ENCODE results near the gene FAM107B.

The FAM107B gene

DNA sequence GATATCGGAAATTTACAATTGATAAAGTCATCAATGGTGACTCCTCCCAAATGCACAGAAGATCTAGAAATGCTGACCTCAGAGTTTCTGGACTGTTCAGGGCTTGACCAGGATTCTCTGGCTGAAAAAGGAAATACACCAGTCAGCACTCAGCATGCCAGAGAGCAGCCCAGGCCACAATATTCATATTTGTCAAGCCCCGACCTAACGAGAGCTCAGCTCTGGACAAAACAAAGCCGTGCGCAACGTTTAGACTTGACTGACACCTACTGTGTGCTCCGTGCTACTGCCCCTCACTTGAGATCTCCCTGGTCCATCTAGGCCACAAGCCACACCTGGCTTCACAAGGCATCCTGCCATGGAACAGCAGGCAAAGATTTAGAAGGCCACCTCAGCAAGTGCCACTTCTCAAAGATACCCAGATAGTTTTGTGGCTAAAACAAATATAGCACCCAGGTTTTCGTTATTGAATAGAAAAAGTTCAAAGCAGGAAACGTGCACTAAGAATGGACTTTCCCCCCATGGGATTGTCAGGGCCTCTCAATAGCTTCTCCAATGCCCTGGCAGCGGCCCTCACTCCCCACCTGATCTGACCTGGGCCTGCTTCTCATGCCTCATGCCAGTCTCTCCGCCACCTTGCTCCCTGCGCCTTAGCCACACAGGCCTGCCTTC, 218.3 kb downstream of the FAM107B start:
- no peak for DNase-seq (ENCODE audit: low read depth)

DNA sequence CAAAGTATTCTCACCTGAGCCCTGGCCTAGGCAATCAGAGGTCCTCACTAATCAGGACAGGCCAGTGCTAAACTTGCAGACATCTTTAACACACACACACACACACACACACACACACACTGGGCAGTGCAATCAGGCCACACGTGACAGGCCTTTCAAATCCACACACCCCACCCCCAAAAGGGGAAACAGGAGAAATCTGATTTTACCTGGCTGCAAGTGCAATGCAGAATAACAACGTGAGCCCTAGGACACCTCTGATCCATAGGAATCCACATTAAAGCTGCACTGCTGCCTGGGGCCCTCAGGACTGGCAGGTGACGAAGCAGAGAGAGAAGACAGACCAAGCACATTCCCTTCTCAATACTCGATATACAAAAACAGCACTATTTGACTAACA, 218.9 kb downstream of the FAM107B start:
- DNase-seq (ENCODE audit: low read depth): no peak

DNA sequence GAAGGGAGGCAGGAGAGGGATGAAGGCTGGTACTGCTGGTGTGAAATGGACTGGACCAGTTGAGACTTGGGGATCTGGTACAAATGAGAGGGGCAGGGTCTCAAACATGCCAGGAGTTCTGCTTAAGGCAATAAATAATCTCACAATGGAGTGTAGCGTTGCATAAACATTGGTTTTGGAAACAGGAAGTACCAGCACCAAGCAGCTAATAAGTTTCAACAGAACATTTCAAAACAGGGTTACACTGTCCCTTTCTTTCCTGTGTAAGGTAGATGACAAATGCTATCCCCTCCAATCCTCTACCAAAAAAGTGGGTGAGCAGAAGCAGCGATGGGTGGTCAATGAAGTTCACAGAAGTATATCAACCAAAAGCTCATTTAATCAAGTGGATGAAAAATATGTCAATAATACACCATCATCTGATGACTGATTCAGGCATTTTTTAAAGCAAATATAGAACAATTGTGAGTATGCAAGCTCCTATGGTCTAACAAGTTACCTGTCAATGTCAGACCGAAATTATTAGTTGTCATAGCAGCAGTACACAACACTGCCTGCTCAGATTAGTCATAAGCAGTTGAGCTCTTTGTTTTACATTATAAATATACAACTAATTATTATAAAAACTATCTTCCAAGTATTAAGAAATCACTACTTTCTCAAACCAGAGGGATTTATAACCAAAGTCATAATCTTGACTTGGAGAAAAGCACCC, 220.0 kb downstream of the FAM107B start:
- DNase-seq (ENCODE audit: low read depth): no peak

DNA sequence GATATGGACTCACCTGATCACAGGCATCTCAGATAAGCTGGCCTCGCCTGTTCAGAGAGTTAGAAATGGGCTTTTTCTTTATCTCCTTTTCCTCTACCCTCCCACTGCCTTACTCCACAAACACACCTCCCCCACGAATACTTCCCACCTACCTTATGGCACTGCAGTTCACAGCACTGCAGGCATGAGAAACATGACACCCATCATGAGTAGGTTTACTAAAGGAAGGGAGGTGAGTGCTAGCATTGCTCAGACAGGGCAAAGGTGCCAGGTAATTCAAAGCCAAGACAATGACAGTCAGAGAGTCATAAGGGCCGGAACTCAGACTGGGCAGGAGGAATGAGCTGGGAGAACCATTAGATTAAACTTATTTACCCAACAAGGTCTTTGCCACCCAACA, 220.6 kb downstream of the FAM107B start:
- no peak for DNase-seq (ENCODE audit: low read depth)

DNA sequence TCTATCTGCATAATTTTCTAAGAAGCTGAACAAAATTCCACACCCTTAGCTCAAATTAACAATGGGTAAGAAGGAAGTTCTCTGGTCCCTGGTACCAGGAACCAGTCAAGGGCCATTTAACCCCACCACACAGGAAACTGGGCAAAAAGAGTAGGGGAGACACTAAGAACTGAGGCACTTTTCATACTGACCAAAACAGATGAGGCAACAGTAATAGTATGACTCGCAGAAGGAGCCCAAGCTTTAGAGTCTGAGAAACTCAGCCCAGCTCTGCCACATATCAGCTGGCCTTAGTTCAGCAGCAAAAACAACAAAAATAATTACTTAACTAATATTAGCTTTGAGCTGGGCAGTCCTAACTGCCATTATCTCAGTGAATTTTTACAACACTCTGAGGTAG, 221.2 kb downstream of the FAM107B start:
- no peak for DNase-seq (ENCODE audit: low read depth)

DNA sequence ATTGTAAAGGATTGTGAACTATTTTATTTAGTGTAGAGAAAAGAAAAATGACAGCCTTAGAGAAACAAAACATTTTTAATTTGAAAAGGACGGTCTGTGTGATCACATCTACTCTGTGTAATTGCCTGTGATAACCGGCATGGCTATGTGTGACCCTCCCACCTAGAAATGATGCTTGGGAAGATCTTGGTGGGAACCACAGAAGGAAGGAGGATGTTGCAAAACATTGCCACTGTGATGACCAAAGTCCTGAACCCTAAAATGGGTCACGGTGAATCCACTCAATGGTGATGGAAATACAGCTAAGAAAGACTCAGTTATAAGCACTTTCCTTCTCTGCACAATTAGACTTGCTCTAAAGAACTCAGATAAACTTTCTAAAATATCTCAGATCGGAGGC, 222.7 kb downstream of the FAM107B start:
- no peak for DNase-seq (ENCODE audit: low read depth)

DNA sequence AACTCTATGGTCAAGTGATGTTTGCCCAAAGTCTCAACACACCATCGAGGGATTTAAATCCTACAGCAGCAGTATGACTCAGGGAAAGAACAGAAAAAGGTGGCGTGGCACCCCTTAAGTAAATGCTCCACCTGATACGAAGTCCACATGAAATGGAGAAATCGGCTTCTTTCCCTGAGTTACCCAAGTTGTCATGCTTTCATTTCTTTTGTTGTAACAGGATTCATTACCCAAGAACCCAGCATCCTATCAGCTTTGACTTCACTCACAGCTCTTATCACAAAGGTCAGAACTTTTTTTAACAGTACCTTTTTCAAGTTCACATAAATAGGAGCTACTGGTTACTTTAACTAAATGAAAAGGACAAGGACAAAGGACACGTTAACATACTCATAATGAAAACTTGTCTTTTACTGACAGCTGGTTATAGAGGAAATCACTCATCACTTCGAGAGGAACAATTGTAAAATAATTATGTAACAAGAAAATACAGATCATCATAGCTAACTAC, 224.2 kb downstream of the FAM107B start:
- DNase-seq (ENCODE audit: low read depth): no peak

DNA sequence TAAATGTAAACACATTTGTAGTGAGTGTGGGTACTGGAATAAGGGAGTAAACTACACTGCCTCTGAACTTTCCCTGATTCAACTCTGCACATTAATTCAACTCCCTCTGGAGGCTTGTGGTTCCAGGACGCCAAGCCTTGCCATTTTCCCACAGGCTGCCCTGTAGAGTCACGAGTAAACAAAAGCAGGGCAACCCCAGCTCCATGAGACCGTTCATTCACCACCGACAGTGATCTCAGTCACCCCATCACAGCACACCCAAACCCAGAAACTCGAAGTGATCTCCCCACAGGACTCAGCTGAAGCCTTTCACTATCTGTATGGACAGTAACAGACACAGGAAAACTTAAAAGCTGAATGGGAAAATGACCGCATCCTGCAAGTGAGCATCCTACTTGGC, 225.2 kb downstream of the FAM107B start:
- no peak for DNase-seq (ENCODE audit: low read depth)

DNA sequence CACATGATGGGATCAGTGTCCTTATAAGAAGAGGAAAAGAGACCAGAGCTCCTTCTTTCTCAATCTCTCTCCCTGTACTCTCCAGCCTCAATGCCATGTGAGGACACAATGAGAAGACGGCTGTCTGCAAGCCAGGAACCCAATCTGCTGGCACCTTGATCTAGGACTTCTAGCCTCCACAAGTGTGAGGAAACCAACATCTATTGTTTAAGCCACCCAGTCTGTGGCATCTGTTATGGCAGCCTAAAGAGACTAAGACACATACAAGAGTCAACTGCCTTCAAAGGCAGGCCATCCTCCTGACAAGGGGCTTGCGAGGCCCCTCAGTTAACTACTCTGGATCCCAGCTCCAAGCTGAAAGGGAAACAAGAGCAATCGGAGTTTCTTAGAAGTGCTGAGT, 225.7 kb downstream of the FAM107B start:
- DNase-seq (ENCODE audit: low read depth): no peak

DNA sequence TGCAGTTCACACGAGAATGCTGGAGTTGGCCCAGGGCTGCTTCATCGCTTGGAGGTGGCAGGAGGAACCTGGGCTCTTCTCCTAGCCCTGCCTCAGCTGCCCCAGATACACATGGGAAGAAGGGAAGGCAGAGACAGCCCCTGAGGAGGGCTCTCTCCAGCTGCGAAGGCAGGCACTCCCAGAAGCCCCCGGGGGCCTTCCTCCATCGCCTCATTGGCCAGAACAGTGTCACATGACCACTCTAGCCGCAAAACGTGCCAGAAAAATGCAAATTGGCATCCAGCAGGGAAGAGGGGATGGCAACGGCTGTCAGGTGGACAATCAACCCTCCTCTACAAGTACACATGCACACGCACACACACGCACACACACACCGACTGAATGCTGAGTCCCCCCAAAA, 226.2 kb downstream of the FAM107B start:
- DNase-seq (ENCODE audit: low read depth): no peak

DNA sequence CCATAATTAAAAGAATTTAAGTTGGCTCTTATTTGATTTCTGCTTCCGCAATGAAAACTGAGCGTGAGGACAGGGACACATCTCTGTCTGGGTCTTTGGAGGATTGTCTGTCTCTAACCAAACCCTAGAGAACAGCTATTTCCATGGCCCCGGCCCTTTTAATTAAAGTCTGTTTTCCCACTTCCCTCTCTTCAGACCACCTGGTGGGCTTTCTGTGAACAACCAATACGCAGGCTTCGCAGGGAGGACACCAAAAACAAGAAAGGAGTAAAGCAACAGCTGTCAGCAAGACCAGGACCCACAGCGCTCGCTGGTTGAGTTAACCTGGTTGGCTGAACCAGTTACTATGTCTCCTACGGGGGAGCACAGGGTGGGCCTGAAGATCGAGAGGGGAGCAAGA, 226.9 kb downstream of the FAM107B start:
- DNase-seq (ENCODE audit: low read depth): no peak

DNA sequence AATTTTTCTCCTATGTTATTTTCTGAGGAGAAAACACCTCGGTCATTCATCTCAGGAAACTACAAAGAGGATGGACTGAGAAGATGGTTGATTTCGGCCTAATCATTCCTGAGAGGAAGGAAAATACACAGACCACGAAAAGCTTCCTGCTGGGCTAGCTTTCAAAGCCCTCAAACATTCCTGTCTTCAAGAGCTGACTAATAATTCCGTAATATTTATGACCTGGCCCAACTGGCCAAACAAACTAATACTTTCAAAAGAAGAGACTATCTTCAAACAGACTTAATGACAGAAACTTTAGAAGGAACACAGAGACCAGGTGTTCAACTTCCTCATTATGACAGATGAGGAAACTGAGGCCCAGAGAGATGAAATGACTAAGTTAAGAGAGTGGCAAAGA, 228.9 kb downstream of the FAM107B start:
- DNase-seq (ENCODE audit: low read depth): no peak

DNA sequence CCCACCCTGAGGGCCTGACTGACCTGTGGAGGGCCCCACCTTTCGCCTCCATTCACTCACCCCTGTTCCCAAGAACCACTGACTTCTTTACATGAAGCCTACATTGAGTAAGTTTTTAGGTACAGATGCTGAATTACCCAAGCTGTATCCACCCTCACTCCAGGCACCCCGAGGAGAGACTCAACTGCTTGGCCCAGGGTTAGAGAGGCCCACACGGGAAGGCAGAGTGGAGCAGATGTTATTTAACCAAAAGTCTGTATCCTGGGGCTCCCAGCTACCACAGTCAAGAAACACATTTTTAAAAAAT, 230.8 kb downstream of the FAM107B start:
- no peak for DNase-seq (ENCODE audit: low read depth)

DNA sequence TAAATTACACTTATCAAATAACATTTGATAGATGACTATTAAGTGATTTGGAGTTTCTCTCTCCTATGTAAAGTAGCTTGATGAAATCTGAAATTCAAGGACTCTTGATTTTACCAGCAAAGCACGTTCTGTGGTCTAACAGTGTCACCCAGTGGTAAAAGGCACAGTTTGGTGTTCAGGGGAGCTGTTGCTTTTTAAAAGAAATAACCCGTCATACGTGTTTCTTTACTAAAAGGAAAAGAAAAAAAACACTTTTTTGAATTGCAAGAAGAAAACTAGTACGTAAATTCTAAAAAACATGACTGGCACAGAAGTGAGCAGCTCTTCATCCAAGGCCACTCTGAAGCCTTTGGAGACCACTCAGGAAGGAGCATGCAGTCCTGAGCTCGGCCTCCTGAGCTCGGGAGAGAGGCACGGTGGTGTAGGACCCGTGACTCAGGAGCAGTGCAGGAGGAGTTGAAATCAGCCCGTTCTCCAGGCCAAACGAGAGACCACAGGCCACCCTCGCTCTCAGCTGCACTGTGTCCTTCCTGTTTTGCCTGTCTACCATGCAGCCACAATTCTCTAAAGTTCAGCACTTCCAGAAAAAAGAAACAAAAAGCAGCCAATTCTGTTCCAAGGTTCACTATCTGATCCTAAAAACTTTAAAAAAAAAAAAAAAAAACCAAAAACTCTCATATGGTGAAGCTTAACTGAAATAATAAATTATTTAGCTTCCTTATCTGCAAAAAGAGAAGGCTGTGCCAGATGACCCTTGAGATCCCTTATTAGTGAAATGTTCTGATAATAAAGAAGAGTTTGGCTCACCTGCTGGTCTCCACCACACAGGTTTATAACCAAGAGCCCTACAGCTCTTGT, 231.4 kb downstream of the FAM107B start:
- no peak for DNase-seq (ENCODE audit: low read depth)

DNA sequence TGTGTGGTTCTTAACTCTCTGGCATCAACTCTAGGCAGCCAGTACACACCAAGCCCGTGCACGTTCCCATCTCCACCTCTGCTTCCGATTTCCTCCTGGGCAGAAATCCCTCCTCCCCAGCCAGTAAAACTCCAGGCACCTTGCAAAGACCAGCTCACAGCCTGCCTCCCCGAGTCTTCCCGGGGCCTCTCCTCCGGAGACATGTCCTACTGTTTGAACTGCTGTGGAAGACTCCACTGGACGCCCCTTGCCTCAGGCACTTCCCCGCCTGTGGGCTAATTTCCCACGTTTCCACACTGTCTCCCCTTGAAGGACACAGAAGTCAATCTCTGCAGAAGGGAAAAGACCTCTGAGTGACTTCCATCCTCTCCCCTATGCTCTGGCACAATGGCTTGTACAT, 233.3 kb downstream of the FAM107B start:
- DNase-seq (ENCODE audit: low read depth): no peak

DNA sequence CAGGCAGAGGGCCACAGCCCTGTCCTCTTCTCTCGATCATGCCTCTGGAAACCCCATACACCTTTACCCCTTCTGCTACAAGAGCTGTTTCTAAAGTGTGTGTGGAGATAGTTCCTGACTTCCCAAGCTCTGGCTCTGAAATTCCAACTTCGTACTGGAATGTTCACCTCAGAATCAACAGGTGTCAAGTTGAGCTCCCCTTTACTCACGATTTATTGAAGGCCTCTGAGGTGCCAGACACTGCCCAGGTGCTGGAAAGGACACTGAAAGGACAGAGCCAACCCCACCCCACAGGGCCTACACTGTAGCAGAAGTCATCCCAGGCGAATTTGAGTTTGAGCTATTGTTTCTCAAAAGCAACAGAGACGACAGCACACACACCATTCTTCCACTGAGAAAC, 234.1 kb downstream of the FAM107B start:
- no peak for DNase-seq (ENCODE audit: low read depth)

DNA sequence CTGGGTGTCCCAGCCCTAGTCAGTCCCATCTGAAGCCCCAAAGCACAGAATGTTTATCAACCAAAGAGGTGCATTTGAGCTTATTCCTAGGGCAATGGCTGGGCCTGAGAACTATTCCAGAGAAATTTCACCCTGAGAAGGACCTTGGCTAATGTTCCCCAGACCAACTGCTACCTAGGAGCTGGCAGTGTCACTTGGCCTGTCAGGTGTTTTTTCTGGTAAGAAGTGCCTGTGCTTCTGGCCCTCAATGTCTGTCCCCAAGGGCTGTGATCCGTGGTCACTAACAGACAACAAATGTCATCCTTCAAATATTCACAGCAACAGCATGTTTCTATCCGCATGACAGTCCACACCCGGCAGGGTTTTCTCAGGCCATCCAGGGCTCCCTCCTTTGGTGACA, 234.6 kb downstream of the FAM107B start:
- no peak for DNase-seq (ENCODE audit: low read depth)

DNA sequence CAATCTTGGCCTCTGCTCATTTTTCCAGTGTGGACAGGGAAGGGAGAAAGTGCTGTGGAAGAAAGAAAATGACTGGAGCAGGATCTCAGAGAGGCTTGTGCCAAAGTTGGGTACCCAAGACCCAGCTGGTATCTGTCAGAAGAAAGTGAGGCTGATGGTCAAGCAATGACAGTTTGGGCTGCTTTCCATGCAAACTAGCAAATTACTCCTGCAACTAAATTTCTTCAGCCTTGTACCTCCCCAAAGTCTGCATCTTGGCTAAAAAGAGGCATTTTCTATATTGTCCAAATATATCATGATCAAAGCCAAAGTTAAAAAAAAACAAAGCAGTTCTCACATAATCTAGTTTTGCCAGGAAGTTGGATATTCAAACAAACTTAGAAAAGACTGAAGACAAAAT, 235.5 kb downstream of the FAM107B start:
- no peak for DNase-seq (ENCODE audit: low read depth)

DNA sequence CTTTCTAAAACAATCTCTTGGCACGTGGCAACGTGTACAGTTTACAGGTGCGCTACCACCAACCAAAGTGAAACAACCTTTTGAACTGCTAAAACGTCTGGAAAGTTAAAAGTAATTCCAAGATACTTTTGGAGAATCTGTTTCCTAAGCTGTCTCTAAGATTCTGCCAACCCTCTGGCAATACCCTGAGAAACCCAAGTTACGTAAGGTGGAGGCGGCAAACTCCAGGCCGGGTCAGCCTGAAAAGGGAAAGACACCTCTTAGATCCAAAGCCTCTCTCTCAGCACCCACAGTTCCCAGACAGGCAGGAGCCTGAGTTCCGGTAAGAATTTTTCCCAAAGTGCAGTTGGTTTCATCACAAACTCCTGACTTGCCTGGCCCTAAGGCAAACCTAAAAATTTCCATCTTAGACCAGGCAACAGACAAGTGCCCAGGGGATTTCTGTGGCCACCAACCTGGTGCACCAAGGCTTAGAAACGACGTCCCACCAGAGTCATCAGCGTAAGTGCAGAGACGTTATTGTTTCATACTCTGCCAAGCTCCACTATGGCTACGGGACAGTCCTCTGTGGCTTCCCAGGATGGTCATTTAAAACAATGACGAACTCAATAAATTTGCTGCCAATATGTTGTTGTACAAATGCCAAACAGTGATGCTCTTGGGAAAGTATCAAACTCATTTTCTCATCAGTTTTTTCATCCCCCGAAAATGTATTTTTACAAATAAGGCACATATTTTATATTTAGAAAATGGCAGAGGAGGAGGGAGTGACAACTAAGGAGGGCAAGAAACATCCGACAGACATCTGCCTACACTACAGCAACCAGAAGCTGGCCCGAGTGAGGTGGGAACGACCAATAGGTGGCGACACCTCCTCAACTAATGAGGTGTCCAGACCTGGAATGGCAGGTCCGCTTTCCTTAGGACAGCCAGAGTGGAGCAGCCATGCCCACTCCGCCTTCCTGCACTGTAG, 238.2 kb downstream of the FAM107B start:
- peak; percentile 26 for DNase-seq (ENCODE audit: low read depth)

DNA sequence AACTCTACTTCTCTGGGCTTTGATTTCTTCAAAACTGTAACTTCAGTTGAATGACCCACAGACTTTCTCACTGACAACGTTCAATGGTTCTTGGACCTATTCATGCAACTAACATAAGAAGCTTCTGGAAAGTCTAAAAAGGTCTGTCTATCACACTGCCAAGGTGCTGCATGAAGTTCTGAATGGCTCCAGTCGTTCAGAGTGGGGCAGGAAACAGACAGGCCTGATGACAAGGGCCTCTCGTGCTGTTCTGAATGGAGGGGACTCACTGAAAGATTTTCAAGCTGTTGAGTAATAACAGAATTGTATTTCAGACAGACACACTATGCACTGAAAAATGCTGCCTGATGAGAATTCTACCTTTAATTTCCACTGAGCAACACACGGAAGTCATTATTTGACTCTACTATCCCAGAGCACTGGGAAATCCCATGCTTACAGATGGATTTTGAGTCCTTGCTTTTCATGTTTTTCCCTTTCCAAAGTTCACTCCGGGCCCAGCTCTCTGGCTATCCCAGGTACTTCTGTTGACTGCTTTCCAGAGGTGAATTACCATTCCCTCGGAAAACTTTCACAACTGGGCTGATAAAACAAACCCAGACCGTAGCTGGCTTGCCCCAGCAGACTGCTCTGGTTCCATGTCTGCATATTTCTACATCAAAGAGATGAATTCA, 239.1 kb downstream of the FAM107B start:
- no peak for DNase-seq (ENCODE audit: low read depth)

DNA sequence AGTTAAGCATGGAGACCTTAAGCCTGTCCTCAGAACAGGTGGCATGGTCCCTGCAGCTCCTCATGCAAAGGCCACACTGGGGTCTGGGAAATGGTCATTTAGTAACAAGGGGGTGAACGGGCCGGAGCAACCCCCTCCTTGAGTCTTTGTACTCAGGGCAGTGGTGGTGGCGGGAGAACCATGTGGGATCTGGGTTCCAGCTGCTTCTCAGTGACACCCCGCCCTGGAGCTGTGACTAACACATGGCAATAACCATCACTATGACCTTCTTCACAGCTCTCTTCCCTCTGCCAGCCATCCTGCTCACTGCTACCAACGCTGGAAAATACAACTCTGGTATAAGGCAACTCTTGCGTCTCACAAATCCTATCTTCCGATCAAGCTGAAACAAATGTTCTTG, 240.5 kb downstream of the FAM107B start:
- DNase-seq (ENCODE audit: low read depth): no peak
